ENCODE measurements around the gene PCDHA6.
"Not testable (repeated sequence)": the region's sequence is repeated elsewhere in the genome, so short reads cannot be mapped to it uniquely, and the experiment has no call there.

PCDHA6 gene

DNA sequence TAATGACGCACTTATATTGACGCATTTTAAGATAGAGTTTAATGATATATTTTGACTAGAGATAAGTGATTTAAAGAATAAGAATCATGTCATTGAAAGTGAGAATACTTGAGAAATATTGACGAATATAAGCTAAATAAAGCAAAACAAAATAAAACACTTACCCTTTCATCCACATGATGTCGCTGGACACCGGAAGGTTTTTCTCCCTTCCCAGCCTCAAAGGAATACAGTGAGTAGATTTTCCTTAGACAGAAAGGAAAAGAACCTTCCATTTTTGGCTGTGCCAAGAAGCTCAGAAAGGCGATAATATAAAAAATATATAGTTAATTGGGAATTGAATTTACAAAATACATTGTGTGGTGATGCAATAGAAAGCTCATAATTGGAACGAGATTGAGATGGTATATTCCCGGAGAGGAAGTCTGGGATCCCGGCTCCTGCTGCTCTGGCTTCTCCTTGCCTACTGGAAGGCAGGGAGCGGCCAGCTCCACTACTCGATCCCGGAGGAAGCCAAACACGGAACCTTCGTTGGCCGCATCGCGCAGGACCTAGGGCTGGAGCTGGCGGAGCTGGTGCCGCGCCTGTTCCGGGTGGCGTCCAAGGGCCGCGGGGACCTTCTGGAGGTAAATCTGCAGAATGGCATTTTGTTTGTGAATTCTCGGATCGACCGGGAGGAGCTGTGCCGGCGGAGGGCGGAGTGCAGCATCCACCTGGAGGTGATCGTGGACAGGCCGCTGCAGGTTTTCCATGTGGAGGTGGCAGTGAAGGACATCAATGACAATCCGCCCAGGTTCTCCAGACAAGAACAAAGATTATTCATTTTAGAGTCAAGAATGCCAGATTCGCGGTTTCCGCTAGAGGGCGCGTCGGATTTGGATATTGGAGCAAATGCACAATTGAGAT is 6.1 kb upstream of the PCDHA6 start, which contains the start of gene PCDHA5:
Gene PCDHA5, plus strand, starts transcription at position 239 of the 906 bp plus-strand sequence.
- no peak for DNase-seq (ENCODE audit: low read depth)

DNA sequence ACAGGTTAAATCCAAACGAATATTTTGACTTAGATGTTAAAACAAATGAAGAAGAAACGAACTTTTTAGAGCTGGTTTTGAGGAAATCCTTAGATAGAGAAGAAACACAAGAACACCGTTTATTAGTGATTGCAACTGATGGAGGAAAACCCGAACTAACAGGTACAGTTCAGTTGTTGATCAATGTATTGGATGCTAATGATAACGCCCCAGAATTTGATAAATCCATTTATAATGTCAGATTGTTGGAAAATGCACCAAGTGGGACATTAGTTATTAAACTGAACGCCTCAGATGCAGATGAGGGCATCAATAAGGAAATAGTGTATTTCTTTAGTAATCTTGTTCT is 5.5 kb upstream of the PCDHA6 start:
- DNase-seq (ENCODE audit: low read depth), result no peak

DNA sequence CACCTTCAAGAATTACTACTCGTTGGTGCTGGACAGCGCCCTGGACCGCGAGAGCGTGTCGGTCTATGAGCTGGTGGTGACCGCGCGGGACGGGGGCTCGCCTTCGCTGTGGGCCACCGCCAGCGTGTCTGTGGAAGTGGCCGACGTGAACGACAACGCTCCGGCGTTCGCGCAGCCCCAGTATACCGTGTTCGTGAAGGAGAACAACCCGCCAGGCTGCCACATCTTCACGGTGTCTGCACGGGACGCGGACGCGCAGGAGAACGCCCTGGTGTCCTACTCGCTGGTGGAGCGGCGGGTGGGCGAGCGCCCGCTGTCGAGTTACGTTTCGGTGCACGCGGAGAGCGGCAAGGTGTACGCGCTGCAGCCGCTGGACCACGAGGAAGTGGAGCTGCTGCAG is 4.8 kb upstream of the PCDHA6 start:
- DNase-seq (ENCODE audit: low read depth), result not testable (repeated sequence)

DNA sequence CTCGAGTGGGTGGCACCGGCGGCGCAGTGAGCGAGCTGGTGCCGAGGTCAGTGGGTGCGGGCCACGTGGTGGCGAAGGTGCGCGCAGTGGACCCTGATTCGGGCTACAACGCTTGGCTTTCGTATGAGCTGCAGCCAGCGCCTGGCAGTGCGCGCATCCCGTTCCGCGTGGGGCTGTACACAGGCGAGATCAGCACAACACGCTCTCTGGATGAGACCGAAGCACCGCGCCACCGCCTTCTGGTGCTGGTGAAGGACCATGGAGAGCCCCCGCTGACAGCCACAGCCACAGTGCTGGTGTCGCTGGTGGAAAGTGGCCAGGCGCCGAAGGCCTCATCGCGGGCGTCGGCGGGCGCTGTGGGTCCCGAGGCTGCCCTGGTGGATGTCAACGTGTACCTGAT is 4.3 kb upstream of the PCDHA6 start:
- no peak for DNase-seq (ENCODE audit: low read depth)

DNA sequence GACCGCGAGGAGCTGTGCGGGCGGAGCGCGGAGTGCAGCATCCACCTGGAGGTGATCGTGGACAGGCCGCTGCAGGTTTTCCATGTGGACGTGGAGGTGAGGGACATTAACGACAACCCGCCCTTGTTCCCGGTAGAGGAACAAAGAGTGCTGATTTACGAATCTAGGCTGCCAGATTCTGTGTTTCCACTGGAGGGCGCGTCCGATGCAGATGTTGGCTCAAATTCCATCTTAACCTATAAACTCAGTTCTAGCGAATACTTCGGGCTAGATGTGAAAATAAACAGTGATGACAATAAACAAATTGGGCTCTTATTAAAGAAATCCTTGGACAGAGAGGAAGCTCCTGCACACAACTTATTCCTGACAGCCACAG is 590 bp downstream of the PCDHA6 start:
- DNase-seq (ENCODE audit: low read depth), result no peak

DNA sequence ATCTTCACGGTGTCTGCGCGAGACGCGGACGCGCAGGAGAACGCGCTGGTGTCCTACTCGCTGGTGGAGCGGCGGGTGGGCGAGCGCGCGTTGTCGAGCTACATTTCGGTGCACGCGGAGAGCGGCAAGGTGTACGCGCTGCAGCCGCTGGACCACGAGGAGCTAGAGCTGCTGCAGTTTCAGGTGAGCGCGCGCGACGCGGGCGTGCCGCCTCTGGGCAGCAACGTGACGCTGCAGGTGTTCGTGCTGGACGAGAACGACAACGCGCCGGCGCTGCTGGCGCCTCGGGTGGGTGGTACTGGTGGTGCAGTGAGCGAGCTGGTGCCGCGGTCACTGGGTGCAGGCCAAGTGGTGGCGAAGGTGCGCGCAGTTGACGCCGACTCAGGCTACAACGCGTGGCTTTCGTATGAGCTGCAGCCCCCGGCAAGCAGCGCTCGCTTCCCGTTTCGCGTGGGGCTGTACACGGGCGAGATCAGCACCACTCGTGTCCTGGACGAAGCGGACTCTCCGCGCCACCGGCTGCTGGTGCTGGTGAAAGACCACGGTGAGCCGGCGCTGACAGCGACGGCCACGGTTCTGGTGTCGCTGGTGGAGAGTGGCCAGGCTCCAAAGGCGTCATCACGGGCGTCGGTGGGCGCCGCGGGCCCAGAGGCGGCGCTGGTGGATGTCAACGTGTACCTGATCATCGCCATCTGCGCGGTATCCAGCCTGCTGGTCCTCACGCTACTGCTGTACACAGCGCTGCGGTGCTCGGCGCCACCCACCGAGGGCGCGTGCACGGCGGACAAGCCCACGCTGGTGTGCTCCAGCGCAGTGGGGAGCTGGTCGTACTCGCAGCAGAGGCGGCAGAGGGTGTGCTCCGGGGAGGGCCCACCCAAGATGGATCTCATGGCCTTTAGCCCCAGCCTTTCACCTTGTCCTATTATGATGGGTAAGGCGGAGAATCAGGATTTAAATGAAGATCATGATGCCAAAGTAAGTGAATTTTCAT is 2.0 kb downstream of the PCDHA6 start:
- not testable (repeated sequence) for DNase-seq (ENCODE audit: low read depth)

GRCh38 chr5:140833993-140834392 is 6.2 kb downstream of the PCDHA6 start, which contains the start of gene PCDHA7:
TSS of gene PCDHA7 (plus strand) at chr5:140834269. CDS start at chr5:140834384, 115 bp downstream.
- DNase-seq (ENCODE audit: low read depth), result no peak

- not testable (repeated sequence) for DNase-seq (ENCODE audit: low read depth)
These were observed 6.8 kb downstream of the PCDHA6 start for GRCh38 chr5:140834439-140835008.

DNA sequence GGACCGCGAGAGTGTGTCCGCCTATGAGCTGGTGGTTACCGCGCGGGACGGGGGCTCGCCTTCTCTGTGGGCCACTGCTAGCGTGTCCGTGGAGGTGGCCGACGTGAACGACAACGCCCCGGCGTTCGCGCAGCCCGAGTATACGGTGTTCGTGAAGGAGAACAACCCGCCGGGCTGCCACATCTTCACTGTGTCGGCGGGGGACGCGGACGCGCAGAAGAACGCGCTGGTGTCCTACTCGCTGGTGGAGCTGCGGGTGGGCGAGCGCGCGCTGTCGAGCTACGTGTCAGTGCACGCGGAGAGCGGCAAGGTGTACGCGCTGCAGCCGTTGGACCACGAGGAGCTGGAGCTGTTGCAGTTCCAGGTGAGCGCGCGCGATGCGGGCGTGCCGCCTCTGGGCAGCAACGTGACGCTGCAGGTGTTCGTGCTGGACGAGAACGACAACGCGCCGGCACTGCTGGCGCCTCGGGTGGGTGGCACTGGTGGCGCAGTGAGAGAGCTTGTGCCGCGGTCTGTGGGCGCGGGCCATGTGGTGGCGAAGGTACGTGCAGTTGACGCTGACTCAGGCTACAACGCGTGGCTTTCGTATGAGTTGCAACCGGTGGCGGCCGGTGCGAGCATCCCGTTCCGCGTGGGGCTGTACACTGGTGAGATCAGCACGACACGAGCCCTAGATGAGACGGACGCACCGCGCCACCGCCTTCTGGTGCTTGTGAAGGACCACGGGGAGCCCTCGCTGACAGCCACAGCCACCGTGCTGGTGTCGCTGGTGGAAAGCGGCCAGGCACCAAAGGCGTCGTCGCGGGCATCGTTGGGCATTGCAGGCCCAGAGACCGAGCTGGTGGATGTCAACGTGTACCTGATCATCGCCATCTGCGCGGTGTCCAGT is 8.1 kb downstream of the PCDHA6 start:
- DNase-seq (ENCODE audit: low read depth), result no peak

GRCh38 chr5:140840978-140841962 is 13.5 kb downstream of the PCDHA6 start, which contains the start of gene PCDHA8:
TSS of gene PCDHA8 (plus strand) at chr5:140841187. CDS start at chr5:140841322, 135 bp downstream.
- DNase-seq (ENCODE audit: low read depth), result no peak

GRCh38 chr5:140842798-140843733 is 15.3 kb downstream of the PCDHA6 start:
- DNase-seq (ENCODE audit: low read depth), result no peak

- DNase-seq (ENCODE audit: low read depth), result not testable (repeated sequence)
These were observed 20.7 kb downstream of the PCDHA6 start, which contains the start of gene PCDHA9 for GRCh38 chr5:140848139-140849102. TSS of gene PCDHA9 (plus strand) at chr5:140848382. CDS start at chr5:140848496, 114 bp downstream.

DNA sequence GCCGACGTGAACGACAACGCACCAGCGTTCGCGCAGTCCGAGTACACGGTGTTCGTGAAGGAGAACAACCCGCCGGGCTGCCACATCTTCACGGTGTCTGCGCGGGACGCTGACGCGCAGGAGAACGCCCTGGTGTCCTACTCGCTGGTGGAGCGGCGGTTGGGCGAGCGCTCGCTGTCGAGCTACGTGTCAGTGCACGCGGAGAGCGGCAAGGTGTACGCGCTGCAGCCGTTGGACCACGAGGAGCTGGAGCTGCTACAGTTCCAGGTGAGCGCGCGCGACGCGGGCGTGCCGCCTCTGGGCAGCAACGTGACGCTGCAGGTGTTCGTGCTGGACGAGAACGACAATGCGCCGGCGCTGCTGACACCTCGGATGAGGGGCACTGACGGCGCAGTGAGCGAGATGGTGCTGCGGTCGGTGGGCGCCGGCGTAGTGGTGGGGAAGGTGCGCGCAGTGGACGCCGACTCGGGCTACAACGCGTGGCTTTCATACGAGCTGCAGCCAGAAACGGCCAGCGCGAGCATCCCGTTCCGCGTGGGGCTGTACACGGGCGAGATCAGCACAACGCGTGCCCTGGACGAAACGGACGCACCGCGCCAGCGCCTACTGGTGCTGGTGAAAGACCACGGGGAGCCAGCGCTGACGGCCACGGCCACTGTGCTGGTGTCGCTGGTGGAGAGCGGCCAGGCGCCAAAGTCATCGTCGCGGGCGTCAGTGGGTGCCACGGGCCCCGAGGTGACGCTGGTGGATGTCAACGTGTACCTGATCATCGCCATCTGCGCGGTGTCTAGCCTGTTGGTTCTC is 22.3 kb downstream of the PCDHA6 start:
- DNase-seq (ENCODE audit: low read depth), result not testable (repeated sequence)

GRCh38 chr5:140855772-140856674 is 28.3 kb downstream of the PCDHA6 start, which contains the start of gene PCDHA10:
TSS of gene PCDHA10 (plus strand) at chr5:140855897. CDS start at chr5:140856049, 152 bp downstream.
- DNase-seq (ENCODE audit: low read depth), result no peak

All from stromal cell of bone marrow (primary cell).